Measurements from ENCODE around the gene NPAS2.

- TF ChIP-seq CTCF (IDR thresholded peaks at IDR 0.05) (no peak), EZH2phosphoT487 (IDR thresholded peaks at IDR 0.05) (no peak)
These were observed 7.4 kb upstream of the NPAS2 start for GRCh38 chr2:100812573-100812972.
